Erythroblast (primary cell): Measurements from ENCODE around the gene AIDA.
A peak's percentile ranks its signal among the peaks of the same experiment; 100 is the strongest.

ENCODE experiments used
- DNase-seq, 2 experiments: peaks; one replicate each; lab custom pipeline; 2025; lab: John Stamatoyannopoulos, UW
- GATA1 ChIP-seq: IDR thresholded peaks from 2 replicates; pipeline ENCODE4 v1.6.1; 2011; ENCODE audit warnings: low read depth, mild to moderate bottlenecking, control low read depth, low read length, moderate library complexity
- POLR2A ChIP-seq: IDR thresholded peaks from 2 replicates; pipeline ENCODE4 v1.6.1; 2011; ENCODE audit warnings: mild to moderate bottlenecking, low read length

The AIDA gene

DNA sequence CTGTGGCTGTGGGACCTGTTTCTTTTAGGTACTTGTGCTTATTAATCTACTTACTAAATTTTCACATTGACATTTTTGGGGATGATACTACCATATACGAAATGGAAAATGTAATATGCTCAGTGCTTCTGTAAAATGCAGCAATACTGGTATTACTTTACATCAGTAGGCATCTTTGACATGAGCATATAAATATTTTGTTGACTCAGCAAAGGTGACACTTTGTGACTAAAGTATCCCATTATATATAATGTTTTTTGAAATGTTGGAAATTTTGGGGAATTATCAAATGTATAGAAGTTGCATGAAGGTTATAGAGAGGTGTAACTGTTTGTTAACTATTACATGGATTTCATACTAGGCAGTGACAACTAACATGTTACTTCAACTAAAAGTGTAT is 22.4 kb upstream of the AIDA start:
- no peak for TF ChIP-seq GATA1
- no peak for TF ChIP-seq POLR2A
- no peak for DNase-seq

GRCh38 chr1:222732216-222733159 is 20.2 kb upstream of the AIDA start:
- DNase-seq, result no peak
- TF ChIP-seq POLR2A (no peak), GATA1 (no peak)

- DNase-seq, result no peak
- TF ChIP-seq GATA1 (no peak), POLR2A (no peak)
Observed at GRCh38 chr1:222730866-222731265, 18.6 kb upstream of the AIDA start.

- DNase-seq, result no peak
- TF ChIP-seq POLR2A (no peak), GATA1 (no peak)
Observed at GRCh38 chr1:222728746-222729145, 16.5 kb upstream of the AIDA start.

DNA sequence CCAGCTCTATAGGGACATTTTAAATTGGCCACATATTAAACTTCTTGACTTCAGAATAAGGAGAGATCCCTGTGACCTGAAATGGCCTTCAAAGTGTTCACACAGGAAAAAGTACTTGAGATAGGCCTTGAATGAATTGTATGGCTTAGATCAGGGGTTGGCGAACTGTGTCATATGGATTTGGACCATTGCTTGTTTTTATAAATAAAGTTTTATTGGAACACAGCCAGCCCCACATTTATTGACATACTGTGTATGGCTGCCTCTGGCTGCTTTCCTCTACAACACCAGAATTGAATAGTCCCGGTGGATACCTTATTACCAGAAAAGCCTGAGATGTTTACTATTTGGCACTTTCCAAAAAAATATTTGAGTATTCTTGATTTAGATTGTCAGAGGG is 4.1 kb upstream of the AIDA start:
- no peak for DNase-seq
- no peak for TF ChIP-seq GATA1
- no peak for TF ChIP-seq POLR2A

GRCh38 chr1:222713091-222713961 is 1.0 kb upstream of the AIDA start:
- peak; percentile 95 to 96 for DNase-seq
- TF ChIP-seq POLR2A, result peak; percentile 90
- TF ChIP-seq GATA1, result no peak

DNA sequence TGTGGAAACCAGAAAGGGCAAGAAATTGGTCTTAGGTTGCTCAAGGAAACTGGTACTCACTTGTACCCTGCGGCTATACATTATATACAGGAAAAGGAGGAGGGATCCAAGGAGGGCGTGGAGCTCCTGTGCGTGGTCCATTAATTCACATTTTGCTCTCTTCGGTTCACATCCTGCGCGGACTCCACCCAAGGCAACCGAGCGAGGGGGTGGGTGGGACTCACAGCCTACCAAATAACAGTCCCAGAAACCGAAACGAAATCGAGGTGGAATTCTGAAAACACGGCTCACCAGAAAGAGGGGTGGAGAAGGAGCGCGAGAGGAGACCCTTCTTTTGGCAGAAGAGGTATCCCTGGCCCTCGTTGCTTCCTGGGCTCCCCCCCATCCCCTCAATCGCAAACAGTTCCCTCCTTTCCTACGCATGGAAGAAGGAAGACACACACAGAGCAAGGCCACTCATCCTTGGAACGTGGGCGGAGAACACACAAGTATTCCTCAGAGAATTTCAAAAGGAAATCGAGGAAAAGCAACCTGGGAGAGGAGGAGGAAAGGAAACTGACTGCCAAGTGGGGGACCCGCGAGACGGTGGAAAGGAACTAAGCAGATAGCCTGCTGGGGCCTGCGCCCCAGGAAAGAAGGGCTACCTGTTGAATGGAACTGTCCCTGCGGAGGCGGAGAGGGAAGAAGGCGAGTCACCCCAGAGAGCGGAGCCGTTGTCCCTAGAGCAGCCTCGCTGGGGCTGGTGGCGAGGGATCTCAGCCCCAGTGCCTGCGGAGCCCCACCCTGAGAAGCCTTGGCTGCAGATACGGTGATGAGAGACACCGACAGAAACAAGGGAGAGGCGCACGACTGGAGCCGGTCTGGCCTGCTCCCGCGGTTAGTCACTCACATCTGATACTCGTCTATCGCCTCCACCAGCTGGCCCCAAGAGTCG is 705 bp downstream of the AIDA start:
- DNase-seq, result peak; percentile 95 to 96
- TF ChIP-seq POLR2A (peak; percentile 32), GATA1 (no peak)

GRCh38 chr1:222709700-222710153 is 2.6 kb downstream of the AIDA start:
- TF ChIP-seq GATA1, result no peak
- TF ChIP-seq POLR2A, result no peak
- peak; percentile 54 to 82 for DNase-seq

GRCh38 chr1:222706815-222707214 is 5.5 kb downstream of the AIDA start:
- no peak for DNase-seq
- TF ChIP-seq GATA1 (no peak), POLR2A (no peak)

DNA sequence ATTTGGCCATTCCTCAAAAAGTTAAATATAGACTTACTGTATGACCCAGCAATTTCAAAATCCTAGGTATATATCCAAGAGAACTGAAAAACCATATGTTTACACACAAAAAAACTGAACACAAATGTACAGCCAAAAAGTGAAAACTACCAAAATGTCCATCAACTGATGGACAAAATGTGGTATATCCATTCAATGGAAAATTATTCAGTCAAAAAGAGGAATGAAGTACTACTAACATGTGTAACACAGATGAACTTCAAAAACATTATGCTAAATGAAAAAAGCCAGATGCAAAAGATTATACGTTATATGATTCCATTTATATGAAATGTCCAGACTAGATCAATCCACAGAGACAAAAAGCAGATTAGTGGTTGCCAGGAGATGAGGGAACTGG is 8.0 kb downstream of the AIDA start:
- no peak for TF ChIP-seq GATA1
- no peak for TF ChIP-seq POLR2A
- no peak for DNase-seq

DNA sequence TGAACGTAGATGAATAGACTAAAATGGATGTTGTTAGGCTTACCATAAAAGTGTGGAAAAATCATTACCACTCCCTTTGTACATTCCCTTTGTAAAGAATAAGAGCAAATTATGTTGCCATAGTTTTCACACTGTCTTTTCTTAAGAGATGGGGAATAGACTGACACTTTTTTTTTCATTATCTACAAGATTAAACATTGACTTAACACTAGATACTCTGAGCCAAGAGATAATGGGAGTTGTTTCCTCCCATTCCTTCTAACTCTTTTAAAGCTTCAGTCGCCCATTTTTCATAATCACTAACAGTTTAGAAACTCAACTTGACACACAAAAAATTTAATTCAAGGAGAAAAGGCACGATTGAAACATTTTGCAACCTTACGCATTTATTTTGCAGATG is 10.1 kb downstream of the AIDA start:
- TF ChIP-seq GATA1 (no peak), POLR2A (no peak)
- no peak for DNase-seq

GRCh38 chr1:222697826-222698225 is 14.5 kb downstream of the AIDA start:
- no peak for DNase-seq
- no peak for TF ChIP-seq GATA1
- no peak for TF ChIP-seq POLR2A

DNA sequence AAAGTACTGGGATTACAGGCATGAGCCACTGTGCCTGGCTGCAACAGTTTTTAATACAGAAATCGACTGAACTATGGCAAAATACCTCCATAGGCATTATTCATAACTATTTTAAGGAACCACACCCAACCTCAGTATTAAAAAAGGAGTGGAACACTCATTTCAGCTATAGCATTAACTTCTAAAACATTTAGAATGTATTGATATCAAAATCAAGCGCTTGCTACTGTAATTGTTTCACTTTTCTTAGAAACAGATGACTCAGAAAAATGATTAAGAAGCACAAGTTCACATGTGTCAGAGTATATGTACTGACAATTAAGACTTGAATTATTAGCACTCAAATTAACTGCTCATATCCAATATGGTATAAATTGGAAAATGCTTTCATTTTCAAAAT is 15.1 kb downstream of the AIDA start:
- no peak for DNase-seq
- no peak for TF ChIP-seq GATA1
